GM19324 (cell line): ENCODE data around the gene TMEM217.
"Not testable (repeated sequence)": the region's sequence is repeated elsewhere in the genome, so short reads cannot be mapped to it uniquely, and the experiment has no call there.

Experiments used
- ATAC-seq: cut with Tn5 transposase; IDR thresholded peaks from one replicate; pipeline ENCODE4 v1.9.1; 2021; ENCODE audit warnings: mild to moderate bottlenecking, moderate library complexity; ENCODE audit not compliant: unreplicated experiment, low FRiP score

TMEM217 gene

GRCh38 chr6:37218511-37218910 is 39.4 kb downstream of the TMEM217 start:
- no peak for ATAC-seq

GRCh38 chr6:37218061-37218460 is 39.9 kb downstream of the TMEM217 start:
- no peak for ATAC-seq

GRCh38 chr6:37212268-37212667 is 45.7 kb downstream of the TMEM217 start:
- no peak for ATAC-seq

- no peak for ATAC-seq
Measured at GRCh38 chr6:37210313-37210968, 47.5 kb downstream of the TMEM217 start.

GRCh38 chr6:37209461-37210205 is 48.3 kb downstream of the TMEM217 start:
- no peak for ATAC-seq

GRCh38 chr6:37208793-37209192 is 49.2 kb downstream of the TMEM217 start:
- ATAC-seq: no peak

GRCh38 chr6:37207903-37208456 is 50.0 kb downstream of the TMEM217 start:
- ATAC-seq: no peak

- ATAC-seq: no peak
Measured at GRCh38 chr6:37206622-37207021, 51.3 kb downstream of the TMEM217 start.

GRCh38 chr6:37205997-37206340 is 52.0 kb downstream of the TMEM217 start:
- ATAC-seq: no peak

GRCh38 chr6:37205175-37205996 is 52.6 kb downstream of the TMEM217 start:
- ATAC-seq: no peak

GRCh38 chr6:37204014-37204751 is 53.8 kb downstream of the TMEM217 start:
- ATAC-seq: no peak

- no peak for ATAC-seq
Measured at GRCh38 chr6:37202788-37203491, 55.0 kb downstream of the TMEM217 start.

GRCh38 chr6:37201726-37202125 is 56.2 kb downstream of the TMEM217 start:
- ATAC-seq: no peak

- no peak for ATAC-seq
Measured at GRCh38 chr6:37200085-37200484, 57.9 kb downstream of the TMEM217 start.

GRCh38 chr6:37196451-37196850 is 61.5 kb downstream of the TMEM217 start:
- not testable (repeated sequence) for ATAC-seq

- not testable (repeated sequence) for ATAC-seq
Measured at GRCh38 chr6:37194886-37195285, 63.1 kb downstream of the TMEM217 start.

- no peak for ATAC-seq
Measured at GRCh38 chr6:37192666-37193065, 65.3 kb downstream of the TMEM217 start.

GRCh38 chr6:37190159-37190535 is 67.8 kb downstream of the TMEM217 start:
- no peak for ATAC-seq

GRCh38 chr6:37188962-37189510 is 68.9 kb downstream of the TMEM217 start:
- no peak for ATAC-seq
